Measurements from ENCODE around the gene NOC4L.
A peak's percentile ranks its signal among the peaks of the same experiment; 100 is the strongest.

NOC4L gene

DNA sequence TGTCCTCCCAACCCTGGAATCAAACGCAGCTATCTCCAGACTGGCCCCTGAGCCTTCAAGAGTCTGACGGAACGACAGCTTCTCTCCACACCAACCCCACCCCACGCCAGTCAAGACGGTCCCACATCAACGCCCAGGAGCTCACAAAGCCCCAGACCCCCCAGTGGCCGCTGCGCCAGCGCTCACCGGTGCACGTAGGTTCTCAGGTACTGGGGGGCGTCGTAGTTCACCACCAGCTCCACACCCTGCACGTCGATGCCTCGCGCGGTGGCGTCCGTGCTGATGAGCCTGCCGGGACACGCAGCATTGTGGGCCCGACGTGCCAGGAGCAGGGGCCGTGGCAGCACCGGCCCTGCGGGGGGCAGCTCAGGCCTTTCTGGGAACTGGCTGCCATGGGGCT lies 4.3 kb upstream of the NOC4L start:
- TF ChIP-seq, protein P1, sequence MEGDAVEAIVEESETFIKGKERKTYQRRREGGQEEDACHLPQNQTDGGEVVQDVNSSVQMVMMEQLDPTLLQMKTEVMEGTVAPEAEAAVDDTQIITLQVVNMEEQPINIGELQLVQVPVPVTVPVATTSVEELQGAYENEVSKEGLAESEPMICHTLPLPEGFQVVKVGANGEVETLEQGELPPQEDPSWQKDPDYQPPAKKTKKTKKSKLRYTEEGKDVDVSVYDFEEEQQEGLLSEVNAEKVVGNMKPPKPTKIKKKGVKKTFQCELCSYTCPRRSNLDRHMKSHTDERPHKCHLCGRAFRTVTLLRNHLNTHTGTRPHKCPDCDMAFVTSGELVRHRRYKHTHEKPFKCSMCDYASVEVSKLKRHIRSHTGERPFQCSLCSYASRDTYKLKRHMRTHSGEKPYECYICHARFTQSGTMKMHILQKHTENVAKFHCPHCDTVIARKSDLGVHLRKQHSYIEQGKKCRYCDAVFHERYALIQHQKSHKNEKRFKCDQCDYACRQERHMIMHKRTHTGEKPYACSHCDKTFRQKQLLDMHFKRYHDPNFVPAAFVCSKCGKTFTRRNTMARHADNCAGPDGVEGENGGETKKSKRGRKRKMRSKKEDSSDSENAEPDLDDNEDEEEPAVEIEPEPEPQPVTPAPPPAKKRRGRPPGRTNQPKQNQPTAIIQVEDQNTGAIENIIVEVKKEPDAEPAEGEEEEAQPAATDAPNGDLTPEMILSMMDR (conservative IDR thresholded peaks at IDR 0.05; ENCODE audit: low read depth, low read length) = no peak
- H3K4me3 ChIP-seq (ENCODE audit: low read length) = no peak overlapping the region
- DNase-seq (ENCODE audit: low read depth) = no peak

GRCh38 chr12:132140501-132140900 lies 3.8 kb upstream of the NOC4L start:
- DNase-seq (ENCODE audit: low read depth) = no peak
- no peak overlapping the region for H3K4me3 ChIP-seq (ENCODE audit: low read length)
- TF ChIP-seq, protein P1 (conservative IDR thresholded peaks at IDR 0.05; ENCODE audit: low read depth, low read length) = no peak

DNA sequence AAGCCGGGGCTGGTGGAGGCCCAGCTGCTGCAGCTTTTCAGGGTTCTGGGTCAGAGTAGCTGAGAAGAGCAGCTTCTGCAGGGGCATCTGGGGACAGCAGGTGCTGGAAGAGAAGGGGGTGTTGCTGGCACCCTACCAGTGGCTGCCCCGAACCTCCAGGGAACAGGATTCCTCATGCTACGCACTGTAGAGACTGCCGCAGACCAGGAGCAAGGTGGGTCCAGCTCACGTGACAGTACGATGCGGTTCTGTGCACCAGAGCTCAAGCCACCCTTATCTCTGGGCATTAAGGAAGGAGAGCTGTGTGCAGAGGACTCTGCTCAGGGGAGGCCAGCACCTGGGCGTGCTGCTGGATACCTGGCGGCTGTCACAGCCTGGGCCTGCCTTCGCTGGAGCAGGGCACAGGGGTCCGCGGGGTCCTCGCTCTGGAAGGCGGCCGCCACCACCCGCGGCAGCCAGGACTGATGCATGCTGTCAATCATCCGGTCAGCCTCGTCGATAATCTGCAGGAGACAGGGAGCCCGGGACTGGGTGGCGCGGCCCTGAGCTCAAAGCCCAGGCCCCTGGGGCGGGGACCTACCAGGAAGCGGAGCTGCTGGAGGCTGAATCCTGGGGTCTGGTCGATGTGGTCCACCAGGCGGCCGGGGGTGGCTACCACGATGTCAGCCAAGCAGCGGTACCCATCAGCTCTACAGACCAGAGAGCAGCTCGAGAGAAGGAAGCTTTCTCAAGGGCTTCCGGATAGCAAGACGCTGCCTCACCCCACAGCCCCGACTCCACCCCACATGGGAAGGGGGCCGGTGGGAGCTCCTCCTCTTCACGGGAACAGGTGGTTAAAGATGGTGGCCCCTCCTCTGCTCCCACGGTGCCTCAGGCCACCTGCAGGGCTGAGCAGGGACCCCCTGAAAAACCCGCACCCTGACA lies 3.1 kb upstream of the NOC4L start:
- TF ChIP-seq, protein P1 (conservative IDR thresholded peaks at IDR 0.05; ENCODE audit: low read depth, low read length) = no peak
- DNase-seq (ENCODE audit: low read depth) = no peak
- H3K4me3 ChIP-seq (ENCODE audit: low read length) = no peak overlapping the region

DNA sequence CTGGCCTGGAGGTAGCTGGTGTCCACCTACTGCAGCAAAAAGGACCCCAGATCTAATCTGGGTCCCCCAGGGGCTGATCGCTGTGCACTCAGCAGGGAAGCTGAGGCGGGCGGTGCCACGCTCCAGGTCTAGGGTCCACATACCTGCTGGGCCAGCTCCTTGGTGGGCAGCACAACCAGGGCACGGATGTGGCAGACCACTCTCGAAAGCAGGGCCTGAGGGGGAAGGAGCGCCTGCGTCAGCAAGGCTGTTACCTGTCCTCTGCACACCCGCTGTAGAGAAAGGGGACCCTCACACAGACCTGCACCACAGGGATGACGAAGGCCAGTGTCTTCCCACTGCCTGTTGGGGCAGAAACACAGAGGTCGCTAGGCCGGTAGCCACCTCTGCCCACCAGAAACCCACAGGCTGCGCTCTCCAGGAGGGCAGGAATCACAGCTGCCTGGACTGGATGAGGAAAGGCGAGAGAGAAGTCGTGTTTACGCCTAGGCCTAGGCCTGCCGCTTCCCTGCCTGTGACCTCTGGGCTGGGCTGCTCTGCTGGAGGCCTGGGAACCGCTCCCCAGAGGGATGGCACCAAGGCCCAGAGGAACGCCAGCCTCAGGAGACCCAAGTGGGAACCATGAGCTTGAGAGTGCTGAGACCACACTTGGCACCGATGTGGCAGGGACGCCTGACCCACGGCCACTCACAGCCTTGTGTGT lies 2.1 kb upstream of the NOC4L start:
- TF ChIP-seq, protein P1 (conservative IDR thresholded peaks at IDR 0.05; ENCODE audit: low read depth, low read length) = no peak
- no peak for DNase-seq (ENCODE audit: low read depth)
- H3K4me3 ChIP-seq (ENCODE audit: low read length) = no peak overlapping the region

DNA sequence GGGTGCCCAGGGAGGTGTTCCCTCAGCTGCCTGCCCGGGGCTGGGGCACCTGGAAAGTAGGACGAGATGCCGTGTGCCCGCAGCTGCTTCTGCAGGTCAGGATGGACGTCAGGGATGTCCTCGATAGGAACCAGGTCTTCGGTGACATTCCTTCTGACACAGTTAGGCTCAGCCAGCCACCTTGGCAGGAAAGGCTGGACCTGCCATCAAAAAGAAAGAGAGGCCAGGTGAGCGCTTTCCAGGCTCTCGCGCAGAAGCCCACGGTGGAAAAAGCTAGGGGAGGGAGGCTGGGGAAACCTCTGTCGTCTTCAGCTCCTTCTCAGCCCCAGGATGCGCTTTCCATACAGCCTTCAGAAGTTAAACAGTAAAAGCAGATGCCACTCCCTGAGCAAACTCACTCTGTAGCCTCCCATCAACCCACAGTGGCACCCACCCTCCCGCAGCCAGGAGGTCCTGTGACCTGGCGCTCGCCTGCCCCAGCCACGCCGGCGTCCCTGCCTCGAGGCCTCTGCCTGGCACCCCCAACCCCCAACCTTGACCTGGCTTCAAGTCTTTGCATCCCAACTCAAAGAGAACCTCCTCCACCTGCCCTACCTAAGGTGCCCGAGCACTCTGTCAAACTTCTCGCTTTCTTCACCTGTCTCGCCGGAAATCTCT lies 1.4 kb upstream of the NOC4L start:
- TF ChIP-seq, protein P1 (conservative IDR thresholded peaks at IDR 0.05; ENCODE audit: low read depth, low read length) = no peak
- peak overlapping the region; percentile 58 for H3K4me3 ChIP-seq (ENCODE audit: low read length)
- DNase-seq (ENCODE audit: low read depth) = no peak

DNA sequence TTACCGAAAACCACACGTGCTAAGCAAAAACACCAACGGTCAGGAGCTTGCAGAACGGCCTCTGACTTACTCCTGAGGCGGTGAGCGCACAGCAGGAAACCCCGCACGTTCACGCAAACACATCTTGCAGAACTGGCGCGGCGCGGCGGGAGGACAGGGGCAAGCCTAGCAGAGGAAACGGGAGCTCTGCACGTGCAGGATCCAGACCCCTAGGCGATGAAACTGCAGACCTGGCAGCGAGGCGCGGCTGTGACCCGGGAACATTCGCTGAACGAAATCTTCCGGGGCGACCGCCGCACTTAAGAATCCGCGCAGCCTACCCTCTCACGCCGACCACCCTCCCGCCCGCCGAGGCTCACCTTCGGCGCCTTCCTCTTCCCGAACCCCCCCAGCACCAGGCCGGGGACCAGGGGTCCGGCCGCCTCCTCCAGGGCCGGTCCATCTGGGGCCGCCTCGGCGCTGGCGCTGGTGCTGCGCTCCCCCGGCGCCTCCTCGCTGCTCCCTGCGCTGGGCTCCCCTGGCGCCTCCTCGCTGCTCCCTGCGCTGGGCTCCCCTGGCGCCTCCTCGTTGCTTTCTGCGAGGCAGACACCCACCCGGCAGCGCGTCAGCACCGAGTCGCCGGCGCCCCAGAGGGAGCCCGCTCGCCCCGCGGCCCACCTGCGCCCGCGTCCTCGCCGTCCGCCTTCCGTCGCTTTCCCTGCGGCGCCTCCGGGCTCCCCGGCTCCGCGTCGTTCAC lies 753 bp upstream of the NOC4L start:
- DNase-seq (ENCODE audit: low read depth) = no peak
- TF ChIP-seq, protein P1 (conservative IDR thresholded peaks at IDR 0.05; ENCODE audit: low read depth, low read length) = no peak
- peak overlapping the region; percentile 58 for H3K4me3 ChIP-seq (ENCODE audit: low read length)

Data from retinal pigment epithelial cell (primary cell).